Fibroblast of the aortic adventitia (primary cell): Measurements from ENCODE around the gene MS4A8. TPM values are rescaled to one million over a fixed set of nuclear protein-coding genes. Genes with fewer than 3 reads are reported as not detected.
"Not testable (repeated sequence)": the region's sequence is repeated elsewhere in the genome, so short reads cannot be mapped to it uniquely, and the experiment has no call there.

ENCODE experiments used
- DNase-seq: peaks from one replicate; pipeline ENCODE4 v3.0.0-alpha.2; 2010; ENCODE audit warnings: low read depth
- H3K4me3 ChIP-seq: 2 replicates; pipeline ENCODE4 v1.5.1; 2011; ENCODE audit warnings: low read depth, mild to moderate bottlenecking, control low read depth, low read length, moderate library complexity
- CTCF ChIP-seq: IDR thresholded peaks from 2 replicates; pipeline ENCODE4 v1.5.1; 2011; ENCODE audit warnings: mild to moderate bottlenecking, low read length, control low read depth, inconsistent platforms; ENCODE audit not compliant: insufficient read depth
- total RNA-seq: library from RNA; depleted of rRNA; stranded (reverse); fragments of >200 nt; gene quantifications from 2 replicates; pipeline ENCODE4 v1.2.3, GENCODE V29; 2012; ENCODE audit warnings: low replicate concordance

The MS4A8 gene
- total RNA-seq, 1 donor, result not detected

GRCh38 chr11:60754887-60755286, 55.5 kb downstream of the MS4A8 start:
- no peak for DNase-seq
- H3K4me3 ChIP-seq, result no peak overlapping the region
- no peak for TF ChIP-seq CTCF

- DNase-seq, result peak; percentile 2
- peak; percentile 19 for TF ChIP-seq CTCF
- no peak within 1 kb of the TSS for H3K4me3 ChIP-seq
Measured at GRCh38 chr11:60756307-60757032, 57.1 kb downstream of the MS4A8 start, which contains the start of gene MS4A15. TSS of gene MS4A15 (plus strand) at chr11:60756867. CDS start at chr11:60763734, 6,867 bp downstream.

GRCh38 chr11:60757231-60757800, 57.9 kb downstream of the MS4A8 start:
- DNase-seq, result no peak
- TF ChIP-seq CTCF, result no peak
- H3K4me3 ChIP-seq, result no peak overlapping the region

GRCh38 chr11:60758671-60759070, 59.3 kb downstream of the MS4A8 start:
- not testable (repeated sequence) for H3K4me3 ChIP-seq, DNase-seq

GRCh38 chr11:60759438-60760225, 60.2 kb downstream of the MS4A8 start:
- not testable (repeated sequence) for DNase-seq

GRCh38 chr11:60761436-60762190, 62.2 kb downstream of the MS4A8 start:
- DNase-seq, result no peak
- no peak overlapping the region for H3K4me3 ChIP-seq
- no peak for TF ChIP-seq CTCF

More at GRCh38 chr11:60759438-60760225, 60.2 kb downstream of the MS4A8 start:
- H3K4me3 ChIP-seq, result not testable (repeated sequence)

- no peak for DNase-seq
- no peak overlapping the region for H3K4me3 ChIP-seq
- TF ChIP-seq CTCF, result peak; percentile 27
Measured at GRCh38 chr11:60762851-60763691, 63.7 kb downstream of the MS4A8 start.
